Heart right ventricle (tissue), 16 donors: Measurements from ENCODE around the gene CGB1. TPM values are rescaled to one million over a fixed set of nuclear protein-coding genes. Genes with fewer than 3 reads are reported as not detected.
"Not testable (repeated sequence)": the region's sequence is repeated elsewhere in the genome, so short reads cannot be mapped to it uniquely, and the experiment has no call there.

ENCODE experiments used
- ATAC-seq, 8 donors: fragments of 200-7000 bp; cut with Tn5 transposase; one replicate each; pipeline ENCODE4 v1.9.1; 2020; ENCODE audit warnings: mild to moderate bottlenecking in 8 of 8, moderate library complexity in 8 of 8, moderate number of reproducible peaks in 1 of 8
- DNase-seq, 2 donors: peaks; one replicate each; pipeline ENCODE4 v3.0.0-alpha.2; 2020
- H3K27ac ChIP-seq, 10 donors: fragments of 200-600 bp; sonication (generic) in 2 of 10; one replicate each; pipeline versions ENCODE4 v1.5.0 to v1.8.0; 2020 to 2022; ENCODE audit warnings: mild to moderate bottlenecking in 3 of 10
- H3K27me3 ChIP-seq, 7 donors: fragments of 200-600 bp; one replicate each; pipeline ENCODE4 v1.8.0; 2021 to 2022; ENCODE audit warnings: mild to moderate bottlenecking in 2 of 7
- H3K36me3 ChIP-seq, 9 donors: fragments of 200-600 bp; sonication (generic) in 1 of 9; one replicate each; pipeline versions ENCODE4 v1.5.0 to v1.8.0; 2020 to 2022; ENCODE audit warnings: mild to moderate bottlenecking in 2 of 9
- H3K4me1 ChIP-seq, 9 donors: fragments of 200-600 bp; sonication (generic) in 1 of 9; one replicate each; pipeline versions ENCODE4 v1.5.0 to v1.8.0; 2020 to 2022; ENCODE audit warnings: mild to moderate bottlenecking in 4 of 9
- H3K4me3 ChIP-seq, 10 donors: fragments of 200-600 bp; sonication (generic) in 2 of 10; one replicate each; pipeline versions ENCODE4 v1.5.0 to v1.8.0; 2020 to 2022; ENCODE audit warnings: mild to moderate bottlenecking in 7 of 10, moderate library complexity in 2 of 10
- H3K9me3 ChIP-seq, 11 donors: fragments of 200-600 bp in 10 of 11; sonication (generic) in 2 of 11; one replicate each; pipeline versions ENCODE4 v1.5.0 to v1.8.0; 2013 to 2022; ENCODE audit warnings: mild to moderate bottlenecking in 2 of 11, control low read depth in 1 of 11, moderate library complexity in 1 of 11
- WGBS, 2 donors: extraction: QIAGEN DNeasy Blood & Tissue Kit; methylation state at CpG; one replicate each; pipeline ENCODE4 v1.1.7; 2013; ENCODE audit warnings: inconsistent platforms in 1 of 2; 5-methylcytosine and 5-hydroxymethylcytosine counted together
- intact Hi-C, 10 donors: fragments of 100-400 bp; cut with DNase I; formaldehyde crosslinking; loops; one replicate each; pipeline versions ENCODE4 v1.11.1 to v1.14.2; 2022
- polyA plus RNA-seq, 2 donors: library from polyadenylated mRNA; stranded (reverse); fragments of 200-250 nt; gene quantifications; one replicate each; pipeline ENCODE4 v1.2.3, GENCODE V29; 2013
- total RNA-seq, 10 donors: library from RNA; stranded (reverse); fragmentation: NEBNext Ultra II Directional in 3 of 10; extraction: Animal tissue kit (Norgen Biotek cat#: 25700) in 3 of 10; gene quantifications; one replicate each; pipeline versions ENCODE4 v1.2.1 to v1.2.4, GENCODE V29; 2021 to 2023
- TF ChIP-seq, protein P1 (sequence below), 9 donors: fragments of 200-600 bp; sonication (generic) in 2 of 9; IDR thresholded peaks; one replicate each; pipeline versions ENCODE4 v1.5.0 to v1.8.0; 2021 to 2022; ENCODE audit warnings: antibody characterized with exemption in 9 of 9, mild to moderate bottlenecking in 5 of 9, moderate library complexity in 1 of 9
- donor health status: Arrhythmogenic right ventricular cardiomyopathy.
- donor health status: ischemic (EF 13 %, LVEDD 7.1; RV severe dilation, severe dysfunction).
- donor health status: healthy with polysubstance abuse.
- donor health status: DM: no; HTN: yes; CAD: no.
- donor health status: DM: no; HTN: no; CAD: no.
- donor health status: ischemic (EF 25% LVEDD 6.9; RV normal size, moderate dysfunction).
- donor health status: ischemic (EF 25% LVEDD 5.7; RV mildly dilated, moderate dysfunction).
- donor health status: healthy.
- donor health status: DM: yes; HTN: yes; CAD: no.
- donor health status: Ischemic cardiomyopathy.
- donor health status: ischemic (EF 35%, LVEDD 5.7; RV mildly dilated, moderate dysfunction).
- donor health status: nonischemic (EF 11% LVEDD 7.7; RV severe dilation, severe dysfunction).
- donor health status: DM: yes; HTN: yes; CAD: no.
- donor health status: PGD.
- donor health status: ischemic (EF 29% LVEDD 5.4; RV normal size, mild dysfunction).
- donor health status: nonischemic (EF 23%, LVEDD 6.1; RV moderate dilation, normal function).

Gene CGB1
- total and polyA plus RNA-seq, 12 donors = not detected

DNA sequence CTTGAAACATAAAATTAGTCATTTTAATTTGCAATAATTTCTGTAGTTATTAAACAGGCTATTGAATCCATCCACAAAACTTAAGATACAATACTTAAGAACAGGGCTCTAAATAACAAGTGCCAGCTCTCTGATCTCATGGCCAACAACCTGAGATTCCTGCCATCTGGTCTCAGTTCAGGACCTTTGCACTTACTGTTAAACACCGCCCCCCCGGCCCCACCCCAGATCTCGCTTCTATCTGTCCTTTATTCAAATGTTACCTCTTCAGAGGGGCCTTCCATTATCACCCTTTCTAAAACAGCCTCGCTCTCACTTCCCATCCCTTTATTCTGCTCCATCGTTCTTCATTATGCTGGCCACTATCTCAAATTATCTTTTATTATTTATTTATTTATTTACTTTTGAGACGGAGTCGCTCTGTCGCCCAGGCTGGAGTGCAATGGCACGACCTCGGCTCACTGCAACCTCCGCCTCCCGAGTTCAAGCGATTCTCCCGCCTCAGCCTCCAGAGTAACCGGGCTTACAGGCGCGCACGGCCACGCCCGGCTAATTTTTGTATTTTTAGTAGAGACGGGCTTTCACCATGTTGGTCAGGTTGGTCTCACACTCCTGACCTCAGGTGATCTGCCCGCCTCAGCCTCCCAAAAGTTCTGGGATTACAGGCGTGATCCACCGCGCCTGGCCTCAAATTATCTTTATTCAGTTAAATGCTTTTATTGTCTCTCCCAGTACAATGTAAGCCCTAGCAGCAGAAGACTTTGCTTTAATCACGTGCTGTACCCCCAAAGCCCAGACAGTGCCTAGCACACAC is 47.7 kb upstream of the CGB1 start:
- peak overlapping the region in 9 of 10 donors; percentile 61 to 98 (median 89) for H3K4me3 ChIP-seq
- intact Hi-C loops = no loop called here

DNA sequence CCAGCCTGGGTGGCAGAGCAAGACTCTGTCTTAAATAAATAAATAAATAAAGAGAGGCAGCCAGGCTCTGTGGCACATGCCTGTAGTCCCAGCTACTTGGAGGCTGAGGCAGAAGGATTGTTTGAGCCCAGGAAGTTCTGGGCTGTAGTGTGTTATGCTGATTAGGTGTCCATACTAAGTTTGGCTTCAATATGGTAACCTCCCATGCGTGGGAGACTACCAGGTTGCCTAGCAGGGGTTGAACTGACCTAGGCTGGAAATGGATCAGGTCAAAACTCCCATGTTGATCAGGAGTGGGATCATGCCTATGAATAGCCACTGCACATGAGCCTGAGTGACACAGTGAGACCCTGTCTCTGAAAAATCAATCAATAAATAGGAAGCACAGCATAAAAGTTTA is 44.6 kb upstream of the CGB1 start:
- ATAC-seq = no peak

More for the DNA sequence above, 47.7 kb upstream of the CGB1 start:
- Histone ChIP-seq H3K27me3 (no peaks in the 10 kb centered on the region), H3K9me3 (no peaks in the 10 kb centered on the region), H3K36me3 (peaks cover 0 to 31% (median 5%) of the 10 kb centered on the region in 9 donors), H3K27ac (peak overlapping the region; percentile 5 to 95 (median 87)), H3K4me1 (peaks cover 2 to 41% (median 30%) of the 10 kb centered on the region in 9 donors)
- TF ChIP-seq, protein P1, sequence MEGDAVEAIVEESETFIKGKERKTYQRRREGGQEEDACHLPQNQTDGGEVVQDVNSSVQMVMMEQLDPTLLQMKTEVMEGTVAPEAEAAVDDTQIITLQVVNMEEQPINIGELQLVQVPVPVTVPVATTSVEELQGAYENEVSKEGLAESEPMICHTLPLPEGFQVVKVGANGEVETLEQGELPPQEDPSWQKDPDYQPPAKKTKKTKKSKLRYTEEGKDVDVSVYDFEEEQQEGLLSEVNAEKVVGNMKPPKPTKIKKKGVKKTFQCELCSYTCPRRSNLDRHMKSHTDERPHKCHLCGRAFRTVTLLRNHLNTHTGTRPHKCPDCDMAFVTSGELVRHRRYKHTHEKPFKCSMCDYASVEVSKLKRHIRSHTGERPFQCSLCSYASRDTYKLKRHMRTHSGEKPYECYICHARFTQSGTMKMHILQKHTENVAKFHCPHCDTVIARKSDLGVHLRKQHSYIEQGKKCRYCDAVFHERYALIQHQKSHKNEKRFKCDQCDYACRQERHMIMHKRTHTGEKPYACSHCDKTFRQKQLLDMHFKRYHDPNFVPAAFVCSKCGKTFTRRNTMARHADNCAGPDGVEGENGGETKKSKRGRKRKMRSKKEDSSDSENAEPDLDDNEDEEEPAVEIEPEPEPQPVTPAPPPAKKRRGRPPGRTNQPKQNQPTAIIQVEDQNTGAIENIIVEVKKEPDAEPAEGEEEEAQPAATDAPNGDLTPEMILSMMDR (IDR thresholded peaks at IDR 0.05) = no peak
- ATAC-seq (no peak), DNase-seq (no peak)
- WGBS, 2 donors = 68% methylated on average over 26 of the region's 26 CpGs

DNA sequence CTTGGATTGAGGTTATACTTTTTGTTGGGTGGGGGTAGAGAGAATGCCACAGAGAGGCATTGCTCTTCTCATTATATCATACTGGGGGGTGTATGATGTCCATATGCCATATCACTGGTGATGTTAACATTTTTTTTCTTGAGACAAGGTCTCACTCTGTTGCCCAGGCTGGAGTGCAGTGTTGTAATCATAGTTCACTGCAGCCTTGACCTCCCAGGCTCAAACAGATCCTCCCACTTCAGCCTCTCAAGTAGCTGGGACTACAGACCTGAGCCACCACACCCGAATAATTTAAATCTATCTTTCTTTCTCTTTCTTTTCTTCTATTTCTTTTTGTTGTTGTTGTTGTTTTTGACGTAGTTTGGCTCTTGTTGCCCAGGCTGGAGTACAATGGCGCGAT is 43.7 kb upstream of the CGB1 start:
- 76 to 90% methylated on average over 4 of the region's 4 CpGs for WGBS, 2 donors
- H3K27me3 ChIP-seq = no peaks in the 10 kb centered on the region
- TF ChIP-seq, protein P1 (IDR thresholded peaks at IDR 0.05) = no peak
- intact Hi-C loops = no loop called here
- no peaks in the 10 kb centered on the region for H3K36me3 ChIP-seq
- no peak for ATAC-seq
- DNase-seq = no peak
- H3K9me3 ChIP-seq = no peaks in the 10 kb centered on the region
- no peak overlapping the region for H3K4me3 ChIP-seq
- peaks cover 0 to 6% (median 5%) of the 10 kb centered on the region in 9 donors for H3K4me1 ChIP-seq
- H3K27ac ChIP-seq = no peak overlapping the region

More for the DNA sequence above, 44.6 kb upstream of the CGB1 start:
- no peak for DNase-seq
- TF ChIP-seq, protein P1 (IDR thresholded peaks at IDR 0.05) = no peak
- Histone ChIP-seq H3K27ac (no peak overlapping the region), H3K4me1 (peaks cover 0 to 13% (median 9%) of the 10 kb centered on the region in 9 donors), H3K4me3 (no peak overlapping the region), H3K9me3 (no peaks in the 10 kb centered on the region), H3K36me3 (no peaks in the 10 kb centered on the region), H3K27me3 (no peaks in the 10 kb centered on the region)
- intact Hi-C loops = no loop called here
- 81 to 85% methylated on average over 1 of the region's 1 CpG for WGBS, 2 donors

DNA sequence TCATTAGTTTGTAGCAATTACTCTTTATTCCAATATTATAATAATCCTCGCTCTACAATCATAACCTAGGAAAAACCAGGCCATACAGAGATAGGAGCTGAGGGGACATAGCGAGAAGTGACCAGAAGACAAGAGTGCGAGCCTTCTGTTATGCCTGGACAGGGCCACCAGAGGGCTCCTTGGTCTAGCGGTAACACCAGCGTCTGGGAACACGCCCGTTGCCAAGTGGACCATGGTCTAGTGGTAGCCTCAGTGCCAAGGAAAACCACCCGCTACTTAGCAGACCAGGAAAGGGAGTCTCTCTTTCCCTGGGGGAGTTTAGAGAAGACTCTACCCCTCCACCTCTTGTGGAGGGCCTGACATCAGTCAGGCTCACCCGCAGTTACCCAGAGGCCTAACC is 38.2 kb upstream of the CGB1 start:
- H3K27me3 ChIP-seq = peaks cover 0 to 48% (median 45%) of the 10 kb centered on the region in 7 donors
- WGBS, 2 donors = 15 to 18% methylated on average over 7 to 8 of the region's 9 CpGs
- TF ChIP-seq, protein P1 (IDR thresholded peaks at IDR 0.05) = peak; percentile 46 to 82 (median 69)
- not testable (repeated sequence) for H3K4me1 ChIP-seq, H3K9me3 ChIP-seq, H3K4me3 ChIP-seq, H3K27ac ChIP-seq, H3K36me3 ChIP-seq
- ATAC-seq = peak in 3 of 8 donors; percentile 53 to 68 (median 58)
- DNase-seq = peak; percentile 71 to 72
- intact Hi-C loops = loop anchor here in 2 of 10 donors (10.0 kb wide), 1 partner anchor 80 kb away; the partner anchor contains the start of genes GYS1 (in 2 of the 2) and RUVBL2 (in 2 of the 2)
